ENCODE results near the gene CAPN3.

GRCh38 chr15:42445551-42445950, 86.2 kb downstream of the CAPN3 start:
- TF ChIP-seq CTCF (IDR thresholded peaks at IDR 0.05) (no peak), POLR2A (IDR thresholded peaks at IDR 0.05) (no peak)

Data from esophagus squamous epithelium (tissue), 4 donors.